ENCODE measurements around the gene HLX.

DNA sequence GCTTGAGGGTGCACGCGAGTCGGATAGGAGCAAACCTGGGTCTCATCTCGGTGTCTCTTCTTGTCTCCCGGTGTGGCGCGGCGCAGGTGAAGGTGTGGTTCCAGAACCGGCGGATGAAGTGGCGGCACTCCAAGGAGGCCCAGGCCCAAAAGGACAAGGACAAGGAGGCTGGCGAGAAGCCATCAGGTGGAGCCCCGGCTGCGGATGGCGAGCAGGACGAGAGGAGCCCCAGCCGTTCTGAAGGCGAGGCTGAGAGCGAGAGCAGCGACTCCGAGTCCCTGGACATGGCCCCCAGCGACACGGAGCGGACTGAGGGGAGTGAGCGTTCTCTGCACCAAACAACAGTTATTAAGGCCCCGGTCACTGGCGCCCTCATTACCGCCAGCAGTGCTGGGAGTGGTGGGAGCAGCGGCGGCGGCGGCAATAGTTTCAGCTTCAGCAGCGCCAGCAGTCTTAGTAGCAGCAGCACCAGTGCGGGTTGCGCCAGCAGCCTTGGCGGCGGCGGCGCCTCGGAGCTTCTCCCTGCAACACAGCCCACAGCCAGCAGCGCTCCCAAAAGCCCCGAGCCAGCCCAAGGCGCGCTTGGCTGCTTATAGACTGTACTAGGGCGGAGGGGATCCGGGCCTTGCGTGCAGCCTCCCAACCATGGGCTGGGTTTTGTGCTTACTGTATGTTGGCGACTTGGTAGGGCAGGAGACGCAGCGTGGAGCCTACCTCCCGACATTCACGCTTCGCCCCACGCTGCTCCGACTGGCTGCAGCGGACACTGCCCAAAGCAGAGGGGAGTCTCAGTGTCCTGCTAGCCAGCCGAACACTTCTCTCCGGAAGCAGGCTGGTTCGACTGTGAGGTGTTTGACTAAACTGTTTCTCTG is 5.1 kb downstream of the HLX start:
- TF ChIP-seq, protein P1, sequence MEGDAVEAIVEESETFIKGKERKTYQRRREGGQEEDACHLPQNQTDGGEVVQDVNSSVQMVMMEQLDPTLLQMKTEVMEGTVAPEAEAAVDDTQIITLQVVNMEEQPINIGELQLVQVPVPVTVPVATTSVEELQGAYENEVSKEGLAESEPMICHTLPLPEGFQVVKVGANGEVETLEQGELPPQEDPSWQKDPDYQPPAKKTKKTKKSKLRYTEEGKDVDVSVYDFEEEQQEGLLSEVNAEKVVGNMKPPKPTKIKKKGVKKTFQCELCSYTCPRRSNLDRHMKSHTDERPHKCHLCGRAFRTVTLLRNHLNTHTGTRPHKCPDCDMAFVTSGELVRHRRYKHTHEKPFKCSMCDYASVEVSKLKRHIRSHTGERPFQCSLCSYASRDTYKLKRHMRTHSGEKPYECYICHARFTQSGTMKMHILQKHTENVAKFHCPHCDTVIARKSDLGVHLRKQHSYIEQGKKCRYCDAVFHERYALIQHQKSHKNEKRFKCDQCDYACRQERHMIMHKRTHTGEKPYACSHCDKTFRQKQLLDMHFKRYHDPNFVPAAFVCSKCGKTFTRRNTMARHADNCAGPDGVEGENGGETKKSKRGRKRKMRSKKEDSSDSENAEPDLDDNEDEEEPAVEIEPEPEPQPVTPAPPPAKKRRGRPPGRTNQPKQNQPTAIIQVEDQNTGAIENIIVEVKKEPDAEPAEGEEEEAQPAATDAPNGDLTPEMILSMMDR (IDR thresholded peaks at IDR 0.05) = peak; percentile 19
- TF ChIP-seq EZH2 (IDR thresholded peaks at IDR 0.05) = peak; percentile 97
- TF ChIP-seq EZH2phosphoT487 (IDR thresholded peaks at IDR 0.05) = peak; percentile 76

Measured in neural progenitor cell (in vitro differentiated cells).